ENCODE results near the gene KDM7A.

The KDM7A gene

GRCh38 chr7:140058517-140058916 lies 118.3 kb downstream of the KDM7A start:
- intact Hi-C loops (cut with micrococcal nuclease), result no loop called here
- Mint-ChIP-seq H3K4me1 (ENCODE audit: low read depth) (peaks cover 77% of the 10 kb centered on the region), H3K27me3 (no peaks in the 10 kb centered on the region), H3K4me3 (no peak overlapping the region), H3K36me3 (ENCODE audit: low read depth) (peaks cover 83% of the 10 kb centered on the region), H3K27ac (no peak overlapping the region), H3K9me3 (no peaks in the 10 kb centered on the region)

DNA sequence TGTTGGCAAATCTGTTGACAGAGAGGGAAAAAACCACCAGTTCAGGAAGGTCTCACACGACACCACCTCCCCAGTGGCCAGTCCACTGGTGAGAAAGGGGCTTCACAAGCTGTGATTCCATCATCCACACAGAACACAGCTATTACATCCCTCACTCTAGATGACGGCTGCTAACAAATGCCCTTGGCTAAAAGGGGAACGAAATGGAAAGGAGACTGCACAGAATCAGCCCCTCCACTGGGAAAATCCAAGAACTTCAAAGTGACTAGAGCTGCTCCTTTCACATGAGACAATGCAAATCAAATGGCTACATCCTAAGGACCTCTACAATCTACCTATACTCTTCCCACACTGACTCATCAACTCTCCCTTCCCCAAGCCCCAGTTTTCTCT lies 119.6 kb downstream of the KDM7A start:
- Mint-ChIP-seq H3K4me3 (no peak overlapping the region), H3K27ac (peak overlapping the region; percentile 85), H3K4me1 (ENCODE audit: low read depth) (peaks cover 85% of the 10 kb centered on the region), H3K36me3 (ENCODE audit: low read depth) (peaks cover 95% of the 10 kb centered on the region), H3K27me3 (no peaks in the 10 kb centered on the region), H3K9me3 (no peaks in the 10 kb centered on the region)
- intact Hi-C loops (cut with micrococcal nuclease), result no loop called here

DNA sequence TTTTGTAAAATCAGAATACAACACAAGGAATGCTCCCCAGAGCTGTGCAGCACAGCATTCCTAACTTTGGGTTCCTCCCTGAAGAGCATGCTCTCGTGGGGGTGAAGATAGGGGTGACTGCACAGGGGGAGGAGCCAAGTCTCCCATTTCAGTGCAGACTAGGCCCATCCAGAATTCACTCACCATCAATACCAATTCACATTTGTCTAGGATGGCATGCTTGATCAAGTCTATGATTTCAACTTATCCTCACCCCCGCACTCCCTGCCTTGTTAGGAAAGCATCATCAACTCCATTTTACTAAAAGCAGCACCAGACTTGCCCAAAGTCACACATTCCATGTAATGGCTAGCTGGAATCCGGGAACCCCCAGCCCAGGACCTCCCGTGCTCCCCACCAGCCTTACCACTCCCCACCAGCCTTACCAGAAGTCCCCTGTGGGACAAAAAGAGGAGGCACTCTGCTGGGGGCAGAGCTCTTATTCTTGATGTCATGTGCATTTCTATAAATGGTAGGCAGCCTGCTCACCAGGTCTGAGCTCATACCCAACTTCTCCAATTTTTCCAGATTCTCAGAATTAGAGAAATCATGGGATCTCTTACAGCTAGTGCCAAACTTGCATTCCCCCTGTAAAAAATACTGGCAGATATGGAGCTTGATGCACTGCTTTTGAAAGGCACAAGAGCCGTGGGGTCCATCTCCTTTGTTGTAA lies 120.2 kb downstream of the KDM7A start:
- Mint-ChIP-seq H3K27ac (peak overlapping the region; percentile 85), H3K4me1 (ENCODE audit: low read depth) (peaks cover 89% of the 10 kb centered on the region), H3K4me3 (no peak overlapping the region), H3K27me3 (no peaks in the 10 kb centered on the region), H3K9me3 (no peaks in the 10 kb centered on the region), H3K36me3 (ENCODE audit: low read depth) (peaks cover 93% of the 10 kb centered on the region)
- intact Hi-C loops (cut with micrococcal nuclease), result no loop called here

DNA sequence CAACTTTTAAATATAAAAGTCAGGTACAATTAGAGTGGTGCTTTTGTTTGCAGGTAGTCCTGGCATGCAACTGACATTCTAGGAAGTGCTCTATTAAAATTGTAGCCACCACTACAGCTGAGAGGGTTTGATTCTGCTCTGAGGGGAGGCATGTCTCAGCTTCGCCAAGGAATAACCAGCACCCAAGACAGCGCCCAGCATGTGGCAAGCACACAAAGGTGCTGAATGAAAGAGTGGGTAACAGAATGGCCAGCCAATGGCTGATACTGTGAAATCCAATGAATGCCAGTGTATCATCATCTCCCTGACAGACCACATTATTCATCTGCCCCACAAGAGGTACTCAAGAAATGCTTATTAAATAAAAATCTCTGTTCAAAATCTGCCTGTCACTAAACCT lies 121.0 kb downstream of the KDM7A start:
- H3K9me3 Mint-ChIP-seq, result no peaks in the 10 kb centered on the region
- H3K4me1 Mint-ChIP-seq (ENCODE audit: low read depth), result peaks cover 84% of the 10 kb centered on the region
- no peaks in the 10 kb centered on the region for H3K27me3 Mint-ChIP-seq
- peak overlapping the region; percentile 3 for H3K27ac Mint-ChIP-seq
- intact Hi-C loops (cut with micrococcal nuclease), result no loop called here
- peaks cover 91% of the 10 kb centered on the region for H3K36me3 Mint-ChIP-seq (ENCODE audit: low read depth)
- no peak overlapping the region for H3K4me3 Mint-ChIP-seq

- H3K9me3 Mint-ChIP-seq, result no peaks in the 10 kb centered on the region
- peak overlapping the region; percentile 38 for H3K27ac Mint-ChIP-seq
- peaks cover 93% of the 10 kb centered on the region for H3K36me3 Mint-ChIP-seq (ENCODE audit: low read depth)
- intact Hi-C loops (cut with micrococcal nuclease), result no loop called here
- no peak overlapping the region for H3K4me3 Mint-ChIP-seq
- H3K4me1 Mint-ChIP-seq (ENCODE audit: low read depth), result peaks cover 75% of the 10 kb centered on the region
- no peaks in the 10 kb centered on the region for H3K27me3 Mint-ChIP-seq
Measured at GRCh38 chr7:140054751-140055150, 122.0 kb downstream of the KDM7A start.

- no peaks in the 10 kb centered on the region for H3K9me3 Mint-ChIP-seq
- H3K27me3 Mint-ChIP-seq, result no peaks in the 10 kb centered on the region
- H3K4me3 Mint-ChIP-seq, result no peak overlapping the region
- peaks cover 75% of the 10 kb centered on the region for H3K4me1 Mint-ChIP-seq (ENCODE audit: low read depth)
- peak overlapping the region; percentile 38 for H3K27ac Mint-ChIP-seq
- intact Hi-C loops (cut with micrococcal nuclease), result no loop called here
- H3K36me3 Mint-ChIP-seq (ENCODE audit: low read depth), result peaks cover 92% of the 10 kb centered on the region
Measured at GRCh38 chr7:140053812-140054539, 122.8 kb downstream of the KDM7A start.

- Mint-ChIP-seq H3K4me3 (no peak overlapping the region), H3K36me3 (ENCODE audit: low read depth) (peaks cover 92% of the 10 kb centered on the region), H3K27me3 (no peaks in the 10 kb centered on the region), H3K9me3 (no peaks in the 10 kb centered on the region), H3K4me1 (ENCODE audit: low read depth) (peaks cover 55% of the 10 kb centered on the region), H3K27ac (no peak overlapping the region)
- intact Hi-C loops (cut with micrococcal nuclease), result no loop called here
Measured at GRCh38 chr7:140051820-140052219, 125.0 kb downstream of the KDM7A start.

- intact Hi-C loops (cut with micrococcal nuclease), result no loop called here
- H3K4me1 Mint-ChIP-seq (ENCODE audit: low read depth), result peaks cover 41% of the 10 kb centered on the region
- H3K36me3 Mint-ChIP-seq (ENCODE audit: low read depth), result peaks cover 92% of the 10 kb centered on the region
- no peaks in the 10 kb centered on the region for H3K9me3 Mint-ChIP-seq
- H3K27me3 Mint-ChIP-seq, result no peaks in the 10 kb centered on the region
- no peak overlapping the region for H3K27ac Mint-ChIP-seq
- H3K4me3 Mint-ChIP-seq, result no peak overlapping the region
Measured at GRCh38 chr7:140050100-140050499, 126.7 kb downstream of the KDM7A start.

GRCh38 chr7:140049339-140050024 lies 127.3 kb downstream of the KDM7A start:
- Mint-ChIP-seq H3K36me3 (ENCODE audit: low read depth) (peaks cover 92% of the 10 kb centered on the region), H3K4me3 (no peak overlapping the region), H3K4me1 (ENCODE audit: low read depth) (peaks cover 35% of the 10 kb centered on the region), H3K27me3 (no peaks in the 10 kb centered on the region), H3K9me3 (no peaks in the 10 kb centered on the region), H3K27ac (no peak overlapping the region)
- intact Hi-C loops (cut with micrococcal nuclease), result no loop called here

GRCh38 chr7:140048989-140049338 lies 127.8 kb downstream of the KDM7A start:
- intact Hi-C loops (cut with micrococcal nuclease), result no loop called here
- H3K36me3 Mint-ChIP-seq (ENCODE audit: low read depth), result peaks cover 92% of the 10 kb centered on the region
- H3K9me3 Mint-ChIP-seq, result no peaks in the 10 kb centered on the region
- H3K4me3 Mint-ChIP-seq, result no peak overlapping the region
- no peaks in the 10 kb centered on the region for H3K27me3 Mint-ChIP-seq
- H3K4me1 Mint-ChIP-seq (ENCODE audit: low read depth), result peaks cover 30% of the 10 kb centered on the region
- H3K27ac Mint-ChIP-seq, result no peak overlapping the region

- Mint-ChIP-seq H3K4me1 (ENCODE audit: low read depth) (peaks cover 24% of the 10 kb centered on the region), H3K27me3 (no peaks in the 10 kb centered on the region), H3K27ac (no peak overlapping the region), H3K4me3 (no peak overlapping the region), H3K9me3 (no peaks in the 10 kb centered on the region), H3K36me3 (ENCODE audit: low read depth) (peaks cover 92% of the 10 kb centered on the region)
- intact Hi-C loops (cut with micrococcal nuclease), result no loop called here
Measured at GRCh38 chr7:140048138-140048537, 128.6 kb downstream of the KDM7A start.

DNA sequence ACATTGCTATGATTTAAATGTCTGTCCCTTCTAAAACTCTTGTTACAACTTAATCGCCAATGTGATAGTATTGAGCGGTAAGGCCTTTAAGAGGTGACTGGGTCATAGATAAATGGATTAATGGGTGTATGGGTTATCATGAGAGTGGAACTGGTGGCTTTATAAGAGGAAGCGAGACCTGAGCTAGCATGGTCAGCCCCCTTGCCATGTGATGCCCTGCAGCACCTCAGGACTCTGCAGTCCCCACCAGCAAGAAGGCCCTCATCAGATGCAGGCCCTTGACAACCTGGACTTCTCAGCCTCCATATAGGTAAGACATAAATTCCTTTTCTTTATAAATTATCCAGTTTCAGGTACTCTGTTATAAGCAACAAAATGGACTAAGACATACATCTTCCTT lies 129.6 kb downstream of the KDM7A start:
- Mint-ChIP-seq H3K9me3 (no peaks in the 10 kb centered on the region), H3K27me3 (no peaks in the 10 kb centered on the region), H3K36me3 (ENCODE audit: low read depth) (peaks cover 92% of the 10 kb centered on the region), H3K27ac (no peak overlapping the region), H3K4me1 (ENCODE audit: low read depth) (peaks cover 22% of the 10 kb centered on the region), H3K4me3 (no peak overlapping the region)
- intact Hi-C loops (cut with micrococcal nuclease), result no loop called here

- no peak overlapping the region for H3K27ac Mint-ChIP-seq
- H3K4me1 Mint-ChIP-seq (ENCODE audit: low read depth), result peaks cover 15% of the 10 kb centered on the region
- no peaks in the 10 kb centered on the region for H3K27me3 Mint-ChIP-seq
- H3K4me3 Mint-ChIP-seq, result no peak overlapping the region
- H3K9me3 Mint-ChIP-seq, result no peaks in the 10 kb centered on the region
- intact Hi-C loops (cut with micrococcal nuclease), result no loop called here
- H3K36me3 Mint-ChIP-seq (ENCODE audit: low read depth), result peaks cover 95% of the 10 kb centered on the region
Measured at GRCh38 chr7:140045697-140046096, 131.1 kb downstream of the KDM7A start.

DNA sequence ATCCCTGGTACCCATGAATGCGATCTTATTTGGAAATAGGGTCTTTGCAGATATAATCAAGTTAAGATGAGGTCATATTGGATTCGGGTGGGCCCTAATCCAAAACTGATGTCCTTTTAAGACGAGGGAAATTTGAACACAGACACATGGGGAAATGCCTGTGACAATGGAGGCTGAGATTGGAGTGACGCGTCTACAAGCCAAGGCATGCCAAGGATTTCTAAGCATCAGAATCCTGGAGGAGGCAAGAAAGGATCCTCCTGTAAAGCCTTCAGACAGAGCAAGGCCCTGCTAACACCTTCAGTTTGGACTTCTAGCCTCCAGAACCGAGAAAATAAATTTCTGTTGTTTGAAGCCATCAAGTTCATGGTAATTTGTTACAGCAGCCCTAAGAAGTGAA lies 132.5 kb downstream of the KDM7A start:
- peaks cover 96% of the 10 kb centered on the region for H3K36me3 Mint-ChIP-seq (ENCODE audit: low read depth)
- no peaks in the 10 kb centered on the region for H3K27me3 Mint-ChIP-seq
- intact Hi-C loops (cut with micrococcal nuclease), result no loop called here
- no peak overlapping the region for H3K4me3 Mint-ChIP-seq
- peaks cover 10% of the 10 kb centered on the region for H3K4me1 Mint-ChIP-seq (ENCODE audit: low read depth)
- no peaks in the 10 kb centered on the region for H3K9me3 Mint-ChIP-seq
- H3K27ac Mint-ChIP-seq, result no peak overlapping the region
